NCI-H187 treated with DMSO at 0.1 percent for 48 hours (cell line): Measurements from ENCODE around the gene GABRR2.
"Not testable (repeated sequence)": the region's sequence is repeated elsewhere in the genome, so short reads cannot be mapped to it uniquely, and the experiment has no call there.

Source experiments
- DNase-seq: peaks from one replicate; lab custom pipeline; 2025; lab: John Stamatoyannopoulos, UW

Gene GABRR2

DNA sequence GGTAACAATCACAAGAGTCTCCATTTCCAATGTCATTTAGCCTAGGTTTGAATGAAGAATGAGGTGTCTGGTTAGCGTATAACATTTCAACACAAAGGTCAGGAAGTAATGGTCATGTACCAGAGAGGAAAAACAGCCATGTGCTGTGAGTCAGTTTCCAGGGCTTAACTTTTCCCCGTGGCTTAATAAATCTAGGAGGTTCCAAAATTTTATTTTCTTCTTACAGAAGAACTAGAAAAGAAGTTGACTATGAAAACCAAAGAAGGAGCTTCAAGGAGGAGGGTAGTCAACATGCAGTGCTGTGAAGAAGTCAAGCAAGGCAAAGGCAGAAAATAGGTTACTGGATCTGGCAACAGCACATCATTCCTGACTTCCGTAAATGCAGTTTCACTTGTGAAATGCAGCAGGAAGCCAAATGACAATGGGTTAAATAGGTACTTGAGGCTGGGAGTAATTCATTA is 8.4 kb upstream of the GABRR2 start:
- DNase-seq = no peak

DNA sequence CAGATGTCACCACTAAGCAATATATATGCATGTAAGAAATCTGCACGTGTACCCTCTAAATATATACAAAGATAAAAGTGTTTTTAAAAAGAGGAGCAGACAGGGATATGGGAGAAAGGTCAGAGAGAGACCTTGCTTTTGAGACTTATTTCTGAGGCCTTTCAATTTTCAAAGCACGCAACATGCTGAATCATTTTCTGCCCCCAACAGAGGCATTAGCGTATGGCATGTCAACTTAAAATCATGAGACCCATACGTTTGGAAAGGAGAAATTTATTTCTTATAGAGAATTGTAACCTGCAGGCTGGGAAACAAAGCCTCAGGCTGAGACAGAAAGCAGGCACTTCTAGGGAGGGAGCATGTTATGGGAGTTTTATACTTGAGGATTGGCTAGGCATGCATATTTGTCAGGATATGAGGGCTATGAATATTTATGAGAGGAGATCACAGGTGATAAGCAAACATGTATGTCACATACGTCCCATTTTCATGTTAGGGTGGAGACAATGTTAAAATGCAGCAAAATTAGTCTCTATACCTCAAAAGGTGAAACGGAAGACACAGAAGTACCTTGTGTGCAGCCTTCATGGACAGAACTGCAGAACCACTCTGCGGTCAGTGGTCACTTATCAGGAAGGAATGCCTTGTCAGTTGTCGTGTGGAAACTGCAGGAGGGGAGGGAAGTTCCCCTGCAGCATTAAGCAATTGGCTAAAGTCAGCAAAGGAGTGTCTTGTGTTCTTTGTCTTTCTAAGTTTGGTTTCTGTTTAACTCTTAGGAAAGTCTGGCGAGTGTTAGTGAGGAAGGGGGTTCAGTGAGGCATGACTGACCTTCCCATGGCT is 6.3 kb upstream of the GABRR2 start:
- DNase-seq = no peak

DNA sequence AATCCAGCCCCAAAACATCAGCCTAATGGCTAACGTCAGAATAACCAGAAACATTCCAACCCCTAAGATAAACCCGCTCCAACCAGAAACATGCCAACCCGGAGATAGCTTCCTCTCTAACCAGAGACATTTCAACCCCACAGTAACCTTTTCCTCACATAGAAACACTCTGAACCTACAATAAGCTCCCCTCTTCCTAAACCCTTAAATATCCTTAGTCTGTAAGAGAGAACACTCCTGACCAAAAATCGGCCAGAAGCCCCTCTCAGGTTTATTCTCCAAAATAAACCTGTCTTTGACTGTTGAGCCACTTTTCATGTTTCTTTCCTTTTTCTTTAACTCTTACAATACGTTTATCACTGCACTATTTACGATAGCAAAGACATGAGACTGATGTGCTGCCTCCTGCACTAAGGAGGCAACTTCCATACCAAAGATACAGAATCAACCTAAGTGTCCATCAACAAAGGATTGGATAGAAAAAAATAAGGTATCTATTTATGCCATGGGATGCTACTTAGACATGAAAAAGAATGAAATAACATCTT is 5.0 kb upstream of the GABRR2 start:
- DNase-seq = no peak

DNA sequence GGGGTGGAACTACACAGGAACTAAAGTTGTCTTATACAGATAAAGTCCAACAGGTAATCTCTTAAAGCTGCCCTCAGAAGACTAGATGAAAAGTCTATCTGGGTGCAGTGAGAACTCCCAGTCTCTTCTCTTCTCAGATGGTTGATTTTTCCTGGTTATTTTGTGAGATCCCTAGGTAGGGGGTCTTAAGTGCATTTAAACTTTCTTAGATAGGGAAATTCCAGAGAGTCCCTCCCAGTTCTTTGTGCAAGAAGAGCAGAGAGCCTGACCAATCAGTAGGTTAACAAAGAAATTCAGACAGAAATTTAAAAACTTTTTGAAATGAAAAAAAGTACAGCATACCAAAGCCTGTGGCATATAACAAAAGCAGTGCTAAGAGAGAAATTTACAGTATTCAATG is 2.0 kb upstream of the GABRR2 start:
- DNase-seq = no peak

DNA sequence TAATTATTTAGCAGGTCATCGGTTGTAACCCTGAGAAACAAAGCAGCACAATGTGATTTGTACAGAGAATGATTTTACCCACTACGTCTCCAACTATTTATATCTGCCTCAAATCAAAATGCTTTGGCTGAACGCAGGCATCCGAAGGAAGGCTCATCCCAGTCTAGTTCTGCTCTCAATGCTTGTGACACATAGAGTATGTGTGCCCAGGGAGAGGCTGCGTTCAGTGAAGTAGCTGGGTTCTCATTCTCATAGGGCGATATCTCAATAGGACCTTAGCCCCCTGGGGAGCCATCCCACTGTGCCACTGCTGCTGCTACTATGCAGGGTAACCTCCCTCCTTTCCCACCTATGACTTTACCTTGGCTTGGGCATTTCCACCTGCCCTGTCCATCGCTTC is 407 bp downstream of the GABRR2 start:
- no peak for DNase-seq

GRCh38 chr6:89313006-89313405 is 2.1 kb downstream of the GABRR2 start:
- DNase-seq = no peak

DNA sequence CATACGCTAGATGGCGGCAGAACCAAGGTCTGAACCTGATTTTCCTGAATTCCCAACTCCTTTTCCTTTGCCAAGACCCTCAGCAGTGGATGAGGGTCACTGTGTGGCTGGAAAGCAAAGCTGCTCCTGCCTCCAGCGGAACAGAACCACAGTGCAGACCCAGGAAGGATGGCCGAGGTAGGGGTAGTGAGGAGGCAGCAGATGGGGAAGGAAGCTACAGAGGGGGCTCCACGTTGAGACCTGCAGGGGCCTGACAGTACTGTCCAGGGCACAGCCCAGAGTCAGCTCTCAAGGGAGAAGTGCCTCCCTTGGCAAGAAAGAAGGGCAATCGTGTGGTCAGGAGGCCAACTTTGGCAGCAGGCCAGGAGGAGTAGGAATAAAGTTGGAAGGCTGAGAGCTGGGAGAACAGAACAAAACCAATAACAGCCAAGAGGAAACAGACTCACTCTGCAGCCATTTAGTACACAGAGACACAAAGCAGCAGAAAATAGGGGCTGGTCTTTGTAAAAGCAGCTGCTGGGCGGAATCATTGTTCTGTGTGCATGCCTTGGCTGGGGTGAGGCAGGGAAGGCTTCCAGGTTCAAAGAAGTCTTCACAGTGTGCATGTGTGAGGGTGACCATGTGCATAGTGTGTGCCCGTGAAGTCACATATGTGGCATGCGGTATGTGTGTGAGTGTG is 3.1 kb downstream of the GABRR2 start:
- DNase-seq = no peak

DNA sequence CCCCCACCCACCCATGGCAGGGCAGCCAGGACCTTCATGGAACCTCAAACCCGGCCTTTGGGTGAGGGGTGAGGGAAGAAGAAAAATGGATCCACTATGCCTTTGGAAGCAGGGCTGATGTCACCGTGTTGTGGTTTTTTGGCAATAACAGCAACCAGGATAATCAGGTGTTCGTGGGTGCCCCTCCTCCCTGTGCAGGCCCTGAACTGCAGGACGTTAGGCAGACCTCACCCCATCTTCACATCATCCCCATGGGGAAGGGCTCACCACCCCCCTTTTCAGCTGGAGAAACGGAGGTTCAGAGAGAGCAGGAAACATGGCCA is 3.6 kb downstream of the GABRR2 start:
- no peak for DNase-seq

- no peak for DNase-seq
Observed at GRCh38 chr6:89310929-89311328, 4.2 kb downstream of the GABRR2 start.

DNA sequence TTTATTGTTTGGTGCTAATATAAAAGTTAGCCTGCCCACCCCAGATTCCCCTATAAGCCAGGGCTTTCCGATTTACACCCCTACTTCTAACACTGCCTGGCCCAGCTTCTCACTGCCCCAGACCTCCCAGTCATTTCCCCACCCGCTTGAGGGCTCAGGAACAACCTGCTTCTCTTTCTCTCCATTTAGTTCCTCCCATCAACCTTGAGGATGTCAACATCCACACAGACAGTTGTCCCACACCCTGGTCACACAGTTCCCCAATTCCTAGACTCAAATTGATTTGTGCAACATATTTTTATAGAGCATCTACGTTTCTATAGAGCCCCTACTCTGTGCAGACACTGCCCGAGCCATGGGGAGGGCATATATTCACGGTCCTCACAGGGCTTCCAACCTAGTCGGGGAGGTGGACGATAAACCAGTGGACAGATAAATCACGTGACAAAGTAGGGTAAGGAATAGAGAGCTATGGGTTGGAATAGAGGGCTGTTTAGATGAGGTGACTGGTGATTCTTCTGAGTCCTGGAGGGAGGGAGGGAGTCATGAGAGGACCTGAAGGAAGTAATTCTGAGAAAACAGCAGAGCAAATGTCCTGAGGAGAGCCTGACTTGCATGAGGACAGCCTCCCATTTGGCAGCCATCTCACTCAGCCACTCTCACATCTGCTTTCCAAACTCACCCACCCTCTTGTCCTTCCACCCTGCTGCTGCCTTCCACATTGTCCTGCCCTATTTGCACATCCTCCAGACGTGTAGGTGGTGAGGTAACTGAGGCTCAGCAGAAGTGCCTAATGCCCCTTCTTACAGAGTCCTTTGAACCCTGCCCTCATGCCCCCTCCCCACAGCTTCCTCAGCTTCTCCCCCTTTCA is 6.3 kb downstream of the GABRR2 start:
- no peak for DNase-seq

- DNase-seq = not testable (repeated sequence)
Observed at GRCh38 chr6:89304517-89304916, 10.6 kb downstream of the GABRR2 start.

DNA sequence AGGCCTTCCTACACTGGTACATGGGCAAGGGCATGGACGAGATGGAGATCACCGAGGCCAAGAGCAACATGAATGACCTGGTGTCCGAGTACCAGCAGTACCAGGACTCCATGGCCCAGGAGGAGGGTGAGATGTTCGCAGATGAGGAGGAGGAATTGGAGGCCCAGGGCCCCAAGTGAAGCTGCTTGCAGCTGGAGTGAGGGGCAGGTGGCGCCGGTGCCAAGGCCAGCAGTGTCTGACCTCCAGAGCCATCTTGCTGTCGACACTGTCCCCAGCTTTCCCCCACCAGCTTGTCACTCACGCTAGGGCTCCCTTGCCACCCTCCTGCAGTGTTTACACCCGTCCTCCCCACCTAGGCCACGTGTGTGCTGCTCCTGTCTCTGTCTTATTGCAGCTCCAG is 12.2 kb downstream of the GABRR2 start:
- no peak for DNase-seq

- DNase-seq = no peak
Observed at GRCh38 chr6:89302195-89302770, 12.8 kb downstream of the GABRR2 start.

- no peak for DNase-seq
Observed at GRCh38 chr6:89301586-89302194, 13.4 kb downstream of the GABRR2 start.

GRCh38 chr6:89299466-89299850 is 15.6 kb downstream of the GABRR2 start:
- no peak for DNase-seq

DNA sequence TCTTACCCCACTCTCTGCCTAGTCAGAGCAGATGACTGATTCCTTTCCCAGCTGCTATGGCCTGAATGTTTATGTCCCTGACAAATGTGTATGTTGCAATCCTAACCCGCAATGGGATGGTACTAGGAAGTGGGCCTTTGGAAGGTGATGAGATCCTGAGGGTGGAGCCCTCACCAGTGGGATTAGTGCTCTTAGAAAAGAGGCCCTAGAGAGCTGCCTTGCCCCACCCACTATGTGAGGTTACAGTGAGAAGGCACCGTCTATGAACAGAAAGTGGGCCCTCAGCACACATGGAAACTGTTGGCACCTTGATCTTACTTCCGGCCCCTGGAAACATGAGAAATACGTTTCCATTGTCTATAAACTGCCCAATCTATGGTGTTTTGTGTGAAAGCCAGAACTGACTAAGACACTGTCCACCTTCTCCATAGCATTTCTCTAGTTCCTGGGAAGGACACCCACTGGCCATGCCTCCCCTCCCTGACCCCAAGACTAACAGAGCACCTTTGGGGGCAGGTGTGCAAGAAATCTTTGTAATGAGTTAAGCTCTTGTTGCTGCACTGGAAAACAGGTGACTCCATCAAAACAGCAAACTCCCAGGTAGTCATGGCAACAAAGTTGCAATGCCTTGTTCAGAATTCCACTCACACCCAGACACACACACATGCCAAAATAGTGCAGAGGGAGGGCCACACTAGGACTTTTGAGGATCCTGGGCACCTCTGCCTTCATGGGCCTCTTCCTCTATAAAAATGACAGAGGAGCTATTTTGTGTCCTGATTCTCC is 16.2 kb downstream of the GABRR2 start:
- DNase-seq = no peak

GRCh38 chr6:89297695-89298351 is 17.3 kb downstream of the GABRR2 start:
- DNase-seq = no peak

GRCh38 chr6:89295981-89296380 is 19.1 kb downstream of the GABRR2 start:
- no peak for DNase-seq

DNA sequence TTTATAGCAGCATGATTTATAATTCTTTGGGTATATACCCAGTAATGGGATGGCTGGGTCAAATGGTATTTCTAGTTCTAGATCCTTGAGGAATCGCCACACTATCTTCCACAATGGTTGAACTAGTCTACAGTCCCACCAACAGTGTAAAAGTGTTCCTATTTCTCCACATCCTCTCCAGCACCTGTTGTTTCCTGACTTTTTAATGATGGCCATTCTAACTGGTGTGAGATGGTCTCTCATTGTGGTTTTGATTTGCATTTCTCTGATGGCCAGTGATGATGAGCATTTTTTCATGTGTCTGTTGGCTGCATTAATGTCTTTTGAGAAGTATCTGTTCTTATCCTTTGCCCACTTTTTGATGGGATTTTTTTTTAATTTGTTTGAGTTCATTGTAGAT is 20.0 kb downstream of the GABRR2 start:
- not testable (repeated sequence) for DNase-seq

- no peak for DNase-seq
Observed at GRCh38 chr6:89291256-89291819, 23.8 kb downstream of the GABRR2 start.
